ENCODE data around the gene MTHFSD. TPM values are rescaled to one million over a fixed set of nuclear protein-coding genes. Genes with fewer than 3 reads are reported as not detected.

The MTHFSD gene
- total and polyA plus RNA-seq, 2 of the 8 experiments (the other 6 are each of a cell fraction or from before 2014, with no cell fraction given) = 7.1 to 9.8 TPM

DNA sequence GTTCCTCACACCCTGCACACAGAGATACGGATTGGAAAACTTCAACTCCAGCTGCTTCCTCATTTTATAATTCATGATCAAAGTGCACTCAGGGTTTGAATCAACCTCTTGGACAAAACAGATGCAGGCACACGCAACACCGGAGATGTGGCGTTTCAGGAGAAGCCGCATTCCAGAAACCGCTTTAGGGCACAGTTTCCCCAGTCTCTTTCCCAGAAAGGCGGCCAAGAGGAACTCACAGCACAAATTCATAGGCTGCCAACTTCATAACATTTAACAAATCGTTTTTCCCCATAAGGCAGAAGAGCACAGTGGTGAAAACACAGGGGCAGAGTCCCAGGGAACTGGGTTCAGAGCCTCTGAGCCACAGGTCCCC, 8.4 kb downstream of the MTHFSD start:
- no peaks in the 10 kb centered on the region for H3K9me3 ChIP-seq (ENCODE audit: insufficient read depth in 2 of 2, low read depth in 1 of 2, low read length in 1 of 2)
- no peaks in the 10 kb centered on the region for H3K23me2 ChIP-seq (ENCODE audit: low read depth, low read length)
- H2BK12ac ChIP-seq (ENCODE audit: low read depth, low read length) = no peak overlapping the region
- no peak overlapping the region for H2BK20ac ChIP-seq (ENCODE audit: low read length)
- no peak overlapping the region for H3K14ac ChIP-seq (ENCODE audit: insufficient read length)
- no peak overlapping the region for H4K91ac ChIP-seq (replicated peaks; ENCODE audit: insufficient read length, low read length)
- H2AFZ ChIP-seq (ENCODE audit: low read length) = no peak overlapping the region
- peaks cover 0 to 1% of the 10 kb centered on the region in 2 experiments for H4K20me1 ChIP-seq (replicated peaks in 1 of 2; ENCODE audit: control insufficient read depth in 1 of 2, insufficient read depth in 2 of 2, low read length in 2 of 2)
- 95% methylated on average over 8 of the region's 8 CpGs; no CpG with 5 or more reads in 1 of the 2 experiments for WGBS, 2 experiments (ENCODE audit: extremely low coverage in 1 of 2, insufficient coverage in 1 of 2, insufficient read length in 1 of 2, insufficient replicate concordance in 2 of 2, low coverage in 1 of 2, low lambda C conversion rate in 2 of 2, missing lambda C conversion rate in 1 of 2)
- DNase-seq (ENCODE audit: low read depth in 1 of 2, low spot score in 2 of 2) (no peak), FAIRE-seq (no peak)
- H3K27me3 ChIP-seq (replicated peaks in 1 of 4; ENCODE audit: control insufficient read depth in 3 of 4, extremely low read depth in 1 of 4, insufficient read depth in 3 of 4, low read length in 3 of 4) = no peaks in the 10 kb centered on the region
- H3K27ac ChIP-seq (ENCODE audit: low read depth, low read length) = no peak overlapping the region
- CTCF ChIA-PET (ENCODE audit: partially characterized antibody) = interaction anchor here (2.7 kb wide), 1 partner anchor 29 kb away, joined by 6 read pairs; no protein-coding TSS in a partner anchor
- H3K4me1 ChIP-seq (replicated peaks in 1 of 4; ENCODE audit: control insufficient read depth in 3 of 4, insufficient read depth in 4 of 4, low read length in 3 of 4) = no peaks in the 10 kb centered on the region
- H2BK5ac ChIP-seq (ENCODE audit: low read depth, low read length) = no peak overlapping the region
- no peak overlapping the region for H3K18ac ChIP-seq (ENCODE audit: extremely low read depth, low read length)
- peaks cover 0 to 12% (median 1%) of the 10 kb centered on the region in 4 experiments; a peak in 5 of 8 replicates for H3K36me3 ChIP-seq (ENCODE audit: control insufficient read depth in 2 of 4, insufficient read depth in 4 of 4, low read length in 3 of 4)
- H4K8ac ChIP-seq (ENCODE audit: extremely low read depth, insufficient read depth, low read length) = no peak overlapping the region
- no peak overlapping the region for H3K4ac ChIP-seq (replicated peaks; ENCODE audit: insufficient read length, low read depth, low read length)
- no peaks in the 10 kb centered on the region for H3K79me2 ChIP-seq (ENCODE audit: control insufficient read depth in 1 of 2, insufficient read depth in 2 of 2, low read length in 2 of 2)
- H3K9ac ChIP-seq (replicated peaks in 1 of 4; ENCODE audit: extremely low read depth in 1 of 4, low read depth in 3 of 4, low read length in 3 of 4) = no peak overlapping the region
- H2AK5ac ChIP-seq (ENCODE audit: low read depth, low read length) = no peak overlapping the region
- no peak overlapping the region for H3K23ac ChIP-seq (ENCODE audit: insufficient read length)
- H2BK15ac ChIP-seq (ENCODE audit: low read length) = no peak overlapping the region
- no peak overlapping the region for H3K56ac ChIP-seq (replicated peaks; ENCODE audit: insufficient read length, low read depth, low read length)
- POLR2A ChIA-PET (ENCODE audit: partially characterized antibody) = interaction anchor here (0.6 to 1.0 kb wide), 2 partner anchors 9 to 893 kb away, joined by 3 read pairs; partner anchors contain the start of gene MTHFSD
- no peaks in the 10 kb centered on the region; the same call in 1 of the 2 replicates for H3K79me1 ChIP-seq (ENCODE audit: low read depth, low read length)
- no peak overlapping the region for H3K4me2 ChIP-seq (ENCODE audit: insufficient read depth in 1 of 2, low read depth in 2 of 2, low read length in 2 of 2)
- H2BK120ac ChIP-seq (replicated peaks; ENCODE audit: low read depth, low read length) = no peak overlapping the region
- no peak overlapping the region for H4K5ac ChIP-seq (ENCODE audit: insufficient read length, low read depth, low read length)
- no peak overlapping the region for H3K4me3 ChIP-seq (ENCODE audit: extremely low read depth in 1 of 4, insufficient read depth in 2 of 4, low read depth in 3 of 4, low read length in 4 of 4)
- no peak for TF ChIP-seq ATF3 (IDR thresholded peaks at IDR 0.05; ENCODE audit: insufficient read depth, low read depth, low read length)
- TF ChIP-seq CREB1 (IDR thresholded peaks at IDR 0.05) = no peak
- TF ChIP-seq, protein P1, sequence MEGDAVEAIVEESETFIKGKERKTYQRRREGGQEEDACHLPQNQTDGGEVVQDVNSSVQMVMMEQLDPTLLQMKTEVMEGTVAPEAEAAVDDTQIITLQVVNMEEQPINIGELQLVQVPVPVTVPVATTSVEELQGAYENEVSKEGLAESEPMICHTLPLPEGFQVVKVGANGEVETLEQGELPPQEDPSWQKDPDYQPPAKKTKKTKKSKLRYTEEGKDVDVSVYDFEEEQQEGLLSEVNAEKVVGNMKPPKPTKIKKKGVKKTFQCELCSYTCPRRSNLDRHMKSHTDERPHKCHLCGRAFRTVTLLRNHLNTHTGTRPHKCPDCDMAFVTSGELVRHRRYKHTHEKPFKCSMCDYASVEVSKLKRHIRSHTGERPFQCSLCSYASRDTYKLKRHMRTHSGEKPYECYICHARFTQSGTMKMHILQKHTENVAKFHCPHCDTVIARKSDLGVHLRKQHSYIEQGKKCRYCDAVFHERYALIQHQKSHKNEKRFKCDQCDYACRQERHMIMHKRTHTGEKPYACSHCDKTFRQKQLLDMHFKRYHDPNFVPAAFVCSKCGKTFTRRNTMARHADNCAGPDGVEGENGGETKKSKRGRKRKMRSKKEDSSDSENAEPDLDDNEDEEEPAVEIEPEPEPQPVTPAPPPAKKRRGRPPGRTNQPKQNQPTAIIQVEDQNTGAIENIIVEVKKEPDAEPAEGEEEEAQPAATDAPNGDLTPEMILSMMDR (IDR thresholded peaks at IDR 0.05; ENCODE audit: control extremely low read depth in 1 of 3, insufficient read depth in 1 of 3, low read depth in 1 of 3, low read length in 3 of 3) = no peak
- no peak for TF ChIP-seq POU5F1 (IDR thresholded peaks at IDR 0.05; ENCODE audit: low read depth, low read length)
- no peak for TF ChIP-seq KDM1A (IDR thresholded peaks at IDR 0.05; ENCODE audit: borderline replicate concordance, low read length)
- TF ChIP-seq SP1 (IDR thresholded peaks at IDR 0.05; ENCODE audit: low read depth, low read length) = no peak
- no peak for TF ChIP-seq MAFK (IDR thresholded peaks at IDR 0.05; ENCODE audit: low read depth, low read length)
- TF ChIP-seq HDAC2 (IDR thresholded peaks at IDR 0.05; ENCODE audit: borderline replicate concordance in 1 of 2, low read depth in 2 of 2, low read length in 2 of 2) = no peak
- no peak for TF ChIP-seq YY1 (IDR thresholded peaks at IDR 0.05; ENCODE audit: low read depth, low read length)
- TF ChIP-seq POLR2AphosphoS5 (IDR thresholded peaks at IDR 0.05; ENCODE audit: low read depth, low read length) = no peak

Measured in H1 (cell line).